GM19468 (cell line): ENCODE results near the gene HP.
A peak's percentile ranks its signal among the peaks of the same experiment; 100 is the strongest.

Source experiments
- ATAC-seq: cut with Tn5 transposase; IDR thresholded peaks from one replicate; pipeline ENCODE4 v1.9.1; 2021; ENCODE audit warnings: mild to moderate bottlenecking, moderate library complexity, moderate number of reproducible peaks; ENCODE audit not compliant: unreplicated experiment; ENCODE audit errors: extremely low read depth

The HP gene

DNA sequence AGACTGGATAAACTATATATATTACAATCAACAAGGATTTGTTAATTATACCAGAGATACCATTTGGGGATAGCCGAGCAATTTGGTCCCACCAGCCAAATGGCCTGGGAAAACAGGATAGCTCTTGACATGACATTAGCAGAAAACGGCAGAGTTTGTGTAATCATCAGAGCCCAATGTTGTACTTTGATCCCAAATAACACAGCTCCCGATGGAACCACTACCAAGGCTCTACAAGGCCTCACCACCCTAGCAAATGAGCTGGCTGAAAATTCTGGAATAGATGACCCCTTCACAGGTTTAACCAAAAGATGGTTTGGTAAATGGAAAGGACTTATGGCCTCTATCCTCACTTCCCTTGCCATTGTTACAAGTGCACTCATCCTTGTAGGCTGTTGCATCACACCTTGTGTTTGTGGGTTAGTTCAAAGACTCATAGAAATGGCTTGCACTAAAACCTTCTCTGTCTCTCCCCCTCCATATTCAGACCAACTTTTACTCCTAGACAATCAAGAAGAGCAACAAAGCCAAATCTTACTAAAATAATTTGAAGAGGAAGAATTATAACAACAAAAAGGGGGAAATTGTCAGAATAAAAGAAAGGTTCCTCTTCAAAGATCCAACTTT is 29.6 kb downstream of the HP start:
- no peak for ATAC-seq

GRCh38 chr16:72084445-72084844 is 30.1 kb downstream of the HP start:
- no peak for ATAC-seq

- ATAC-seq = no peak
Measured at GRCh38 chr16:72085002-72085401, 30.7 kb downstream of the HP start.

DNA sequence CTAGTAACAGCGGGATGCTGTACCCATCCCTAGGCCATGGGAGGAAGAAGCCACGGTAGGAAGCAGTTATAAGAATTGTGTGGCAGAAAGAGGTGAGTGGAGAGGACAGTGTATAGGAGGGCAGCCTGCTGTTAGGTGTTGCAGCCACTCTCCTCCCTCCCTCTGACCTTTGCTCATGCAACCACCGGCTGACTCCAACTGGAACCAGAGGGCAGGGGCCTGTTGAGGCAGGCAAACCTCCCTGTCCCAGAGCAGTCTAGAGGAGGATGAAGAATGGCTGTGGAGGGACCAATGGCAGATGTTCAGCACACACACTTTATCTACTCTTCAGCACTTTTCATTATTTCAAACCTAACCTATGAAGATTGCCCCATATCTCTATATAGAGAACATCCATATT is 36.9 kb downstream of the HP start:
- no peak for ATAC-seq

DNA sequence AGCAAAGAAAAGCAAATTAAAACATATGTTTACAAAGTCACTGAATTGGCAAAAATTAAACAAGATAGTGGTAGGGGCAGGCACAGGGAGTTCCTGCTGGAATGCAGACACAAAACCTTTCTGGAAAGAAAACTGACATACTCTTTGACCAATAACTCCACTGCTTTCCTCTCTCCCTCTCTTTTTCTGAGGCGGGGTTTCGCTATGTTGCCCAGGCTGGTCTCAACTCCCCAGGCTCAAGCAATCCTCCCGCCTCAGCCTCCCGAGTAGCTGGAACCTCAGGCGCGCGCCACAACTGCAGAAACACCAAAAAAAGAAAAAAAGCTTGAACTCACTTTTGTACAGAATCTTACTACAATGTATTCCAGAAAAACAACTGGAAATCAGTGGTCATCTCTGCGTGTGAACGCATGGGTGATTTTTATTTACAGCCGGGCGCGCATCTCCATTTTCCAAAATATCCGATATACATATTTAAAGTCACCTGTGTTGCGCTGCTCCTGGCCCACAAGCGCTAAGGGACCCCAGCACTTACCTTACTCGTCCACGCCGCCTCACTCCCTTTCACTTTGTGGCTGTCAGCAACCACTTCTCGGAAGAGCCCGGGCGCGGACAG is 38.6 kb downstream of the HP start:
- ATAC-seq = no peak

- peak; percentile 96 for ATAC-seq
Measured at GRCh38 chr16:72093448-72094265, 39.4 kb downstream of the HP start, which contains the start of the genes DHX38 and TXNL4B. DHX38 (plus strand) TSS chr16:72093847; CDS start chr16:72096158, 2,311 bp downstream. TXNL4B (minus strand) TSS chr16:72093620; CDS start chr16:72090749, 2,871 bp downstream.

DNA sequence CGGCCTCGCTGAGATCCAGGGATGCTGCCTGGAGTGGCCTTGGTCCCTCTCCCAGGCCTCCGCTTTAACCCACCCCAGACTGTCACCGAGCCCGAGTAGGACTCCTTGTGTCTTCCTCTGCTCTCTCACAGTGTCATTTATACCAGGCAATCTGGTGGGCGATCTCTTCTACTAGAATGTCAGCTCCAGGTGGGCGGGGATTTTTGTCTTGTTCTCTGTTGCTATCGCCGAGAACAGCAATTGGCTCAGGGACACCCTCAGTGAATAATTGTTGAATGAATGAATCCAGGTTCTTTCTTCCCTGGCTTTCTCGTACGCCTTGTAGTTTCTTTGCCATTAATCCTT is 39.9 kb downstream of the HP start:
- no peak for ATAC-seq

GRCh38 chr16:72098936-72099335 is 44.6 kb downstream of the HP start:
- ATAC-seq = no peak

- no peak for ATAC-seq
Measured at GRCh38 chr16:72099377-72099818, 45.1 kb downstream of the HP start.

GRCh38 chr16:72101195-72101594 is 46.9 kb downstream of the HP start:
- no peak for ATAC-seq

DNA sequence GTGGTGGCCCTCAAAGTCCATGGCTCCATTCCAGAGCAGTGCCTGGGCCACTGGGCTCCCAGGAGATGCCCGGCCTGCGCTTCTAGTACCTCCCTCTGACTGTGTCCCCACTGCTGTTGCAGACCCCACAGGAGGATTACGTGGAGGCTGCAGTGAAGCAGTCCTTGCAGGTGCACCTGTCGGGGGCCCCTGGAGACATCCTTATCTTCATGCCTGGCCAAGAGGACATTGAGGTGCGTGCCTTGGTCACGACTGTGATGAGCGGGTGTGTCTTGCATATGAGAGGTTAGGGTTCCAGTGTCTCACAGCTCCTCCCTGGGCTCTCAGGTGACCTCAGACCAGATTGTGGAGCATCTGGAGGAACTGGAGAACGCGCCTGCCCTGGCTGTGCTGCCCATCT is 50.6 kb downstream of the HP start:
- no peak for ATAC-seq

DNA sequence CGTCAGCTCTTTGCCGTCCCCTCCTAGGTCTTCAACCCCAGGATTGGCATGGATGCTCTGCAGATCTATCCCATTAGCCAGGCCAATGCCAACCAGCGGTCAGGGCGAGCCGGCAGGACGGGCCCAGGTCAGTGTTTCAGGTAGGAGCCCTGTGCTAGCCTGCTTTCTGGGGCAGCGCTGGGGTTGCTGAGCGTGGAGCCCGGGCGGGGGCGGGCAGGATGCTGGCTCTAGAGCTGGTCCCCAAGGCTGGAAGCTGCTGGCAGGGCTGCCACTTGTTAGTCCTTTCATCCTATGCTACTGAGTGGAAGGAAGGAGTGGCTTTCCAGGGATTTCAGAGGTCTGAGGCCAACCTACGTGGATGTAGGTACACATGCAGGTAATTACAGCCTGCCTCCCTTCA is 51.7 kb downstream of the HP start:
- ATAC-seq = no peak

DNA sequence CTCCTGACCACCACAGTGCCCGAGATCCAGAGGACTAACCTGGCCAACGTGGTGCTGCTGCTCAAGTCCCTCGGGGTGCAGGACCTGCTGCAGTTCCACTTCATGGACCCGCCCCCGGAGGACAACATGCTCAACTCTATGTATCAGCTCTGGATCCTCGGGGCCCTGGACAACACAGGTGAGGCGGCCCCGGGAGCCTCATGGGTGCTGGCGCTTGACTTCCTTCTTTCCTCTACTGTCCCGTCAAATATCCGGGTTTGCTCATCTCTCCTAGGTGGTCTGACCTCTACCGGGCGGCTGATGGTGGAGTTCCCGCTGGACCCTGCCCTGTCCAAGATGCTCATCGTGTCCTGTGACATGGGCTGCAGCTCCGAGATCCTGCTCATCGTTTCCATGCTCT is 53.1 kb downstream of the HP start:
- ATAC-seq = no peak

- no peak for ATAC-seq
Measured at GRCh38 chr16:72108353-72109102, 54.2 kb downstream of the HP start.

DNA sequence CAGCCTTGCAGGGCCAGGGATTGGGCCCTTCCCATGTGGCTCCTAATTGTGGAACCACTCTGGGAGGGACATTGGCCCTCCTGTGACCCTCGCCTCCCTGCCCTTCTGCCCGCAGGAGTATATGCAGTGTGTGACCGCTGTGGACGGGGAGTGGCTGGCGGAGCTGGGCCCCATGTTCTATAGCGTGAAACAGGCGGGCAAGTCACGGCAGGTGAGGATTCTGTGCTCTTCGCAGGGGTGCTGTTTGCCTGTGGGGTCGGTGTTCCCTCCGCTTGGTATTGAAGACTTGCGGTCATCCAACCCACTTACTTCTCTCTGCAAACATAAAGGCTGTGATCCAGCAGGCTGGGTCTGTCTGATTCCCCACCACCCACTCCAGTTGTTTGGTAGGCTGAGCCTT is 55.0 kb downstream of the HP start:
- ATAC-seq = no peak

DNA sequence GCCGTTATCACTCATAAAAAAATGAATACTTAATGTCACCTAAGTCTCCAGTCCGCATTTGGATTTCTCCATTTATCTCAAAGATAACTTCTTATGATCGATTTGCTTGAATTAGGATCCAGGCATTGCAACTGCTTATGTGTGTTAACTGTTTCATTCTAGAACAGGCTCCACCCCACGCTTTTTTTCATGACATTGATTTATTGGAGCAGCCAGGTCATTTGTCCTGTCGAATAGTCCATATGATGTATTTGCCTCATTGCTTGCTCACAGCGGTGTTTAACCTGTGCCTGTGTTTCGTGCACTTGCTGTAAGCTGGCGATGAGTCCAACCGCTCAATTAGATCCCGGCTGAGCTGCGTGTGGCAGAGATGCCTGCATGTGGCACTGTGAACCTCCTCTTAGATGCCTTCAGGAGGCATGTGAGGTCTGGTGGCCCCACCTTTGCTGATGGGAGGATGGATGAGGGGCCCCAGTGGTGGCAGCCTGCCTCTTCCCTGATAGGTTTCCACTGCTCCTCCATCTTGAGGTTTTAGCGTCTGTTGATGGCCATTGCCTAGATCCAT is 55.7 kb downstream of the HP start:
- ATAC-seq = no peak
